KBM-7 (cell line): ENCODE results near the gene KIF3B.
"Not testable (repeated sequence)": the region's sequence is repeated elsewhere in the genome, so short reads cannot be mapped to it uniquely, and the experiment has no call there.

ENCODE experiments used
- DNase-seq: peaks from one replicate; pipeline ENCODE4 v3.0.0-alpha.2; 2015
- in situ Hi-C: fragments of 300-500 bp; cut with MboI; formaldehyde crosslinking; loops from 2 replicates; pipeline ENCODE4 v1.14.3; 2020; ENCODE audit warnings: low sequenced_read_pairs, low pct_unique_long_range_greater_than_20kb, mixed read lengths

Gene KIF3B

GRCh38 chr20:32244959-32245358, 32.5 kb upstream of the KIF3B start:
- in situ Hi-C loops: no loop called here
- no peak for DNase-seq

GRCh38 chr20:32246208-32246607, 31.2 kb upstream of the KIF3B start:
- DNase-seq, in situ Hi-C loops: not testable (repeated sequence)

GRCh38 chr20:32248043-32248442, 29.4 kb upstream of the KIF3B start:
- in situ Hi-C loops: no loop called here
- DNase-seq: no peak

- DNase-seq: peak; percentile 23
- in situ Hi-C loops: no loop called here
These were observed 28.3 kb upstream of the KIF3B start for GRCh38 chr20:32249030-32249738.

GRCh38 chr20:32251470-32251869, 26.0 kb upstream of the KIF3B start:
- DNase-seq: no peak
- in situ Hi-C loops: no loop called here

- in situ Hi-C loops: no loop called here
- DNase-seq: no peak
These were observed 25.3 kb upstream of the KIF3B start for GRCh38 chr20:32252189-32252588.

- DNase-seq, in situ Hi-C loops: not testable (repeated sequence)
These were observed 16.5 kb upstream of the KIF3B start for GRCh38 chr20:32260973-32261372.

- DNase-seq: no peak
- in situ Hi-C loops: no loop called here
These were observed 15.8 kb upstream of the KIF3B start for GRCh38 chr20:32261644-32262043.

GRCh38 chr20:32263398-32263954, 14.0 kb upstream of the KIF3B start:
- no peak for DNase-seq
- in situ Hi-C loops: no loop called here

- no peak for DNase-seq
- in situ Hi-C loops: no loop called here
These were observed 5.8 kb upstream of the KIF3B start for GRCh38 chr20:32271620-32272019.

- DNase-seq: no peak
- in situ Hi-C loops: no loop called here
These were observed 3.1 kb upstream of the KIF3B start for GRCh38 chr20:32274359-32274758.

GRCh38 chr20:32275163-32275562, 2.3 kb upstream of the KIF3B start:
- in situ Hi-C loops, DNase-seq: not testable (repeated sequence)

- DNase-seq: peak; percentile 37
- in situ Hi-C loops: no loop called here
These were observed 770 bp downstream of the KIF3B start for GRCh38 chr20:32278199-32278643.

- no peak for DNase-seq
- in situ Hi-C loops: no loop called here
These were observed 4.3 kb downstream of the KIF3B start for GRCh38 chr20:32281711-32282110.

GRCh38 chr20:32282461-32282860, 5.0 kb downstream of the KIF3B start:
- DNase-seq: no peak
- in situ Hi-C loops: no loop called here

- in situ Hi-C loops: no loop called here
- no peak for DNase-seq
These were observed 7.7 kb downstream of the KIF3B start for GRCh38 chr20:32285082-32285620.

GRCh38 chr20:32285621-32286371, 8.3 kb downstream of the KIF3B start:
- peak; percentile 93 for DNase-seq
- in situ Hi-C loops: no loop called here

GRCh38 chr20:32287231-32287638, 9.8 kb downstream of the KIF3B start:
- no peak for DNase-seq
- in situ Hi-C loops: no loop called here

GRCh38 chr20:32288225-32288849, 10.9 kb downstream of the KIF3B start:
- no peak for DNase-seq
- in situ Hi-C loops: no loop called here

GRCh38 chr20:32289299-32289660, 11.8 kb downstream of the KIF3B start:
- DNase-seq, in situ Hi-C loops: not testable (repeated sequence)
